DND-41 (cell line): ENCODE measurements around the gene G6PC2.

Experiments used
- ATAC-seq: fragments of 200-7000 bp; cut with Tn5 transposase; 3 replicates; pipeline ENCODE4 v1.9.1; 2021; ENCODE audit warnings: low read depth; ENCODE audit not compliant: insufficient read depth
- DNase-seq: peaks from one replicate; pipeline ENCODE4 v3.0.0-alpha.2; 2020
- H2AFZ ChIP-seq: 2 replicates; pipeline ENCODE4 v1.6.0; 2012; ENCODE audit warnings: low read depth, low read length
- H3K27ac ChIP-seq: 2 replicates; pipeline ENCODE4 v1.5.1; 2012; ENCODE audit warnings: low read length, inconsistent platforms
- H3K27me3 ChIP-seq: fragments of 200-600 bp; sonication (generic); 2 replicates; pipeline ENCODE4 v1.6.0; 2012; ENCODE audit warnings: low read length, mild to moderate bottlenecking, inconsistent platforms; ENCODE audit not compliant: insufficient read depth, poor library complexity
- H3K36me3 ChIP-seq: 2 replicates; pipeline ENCODE4 v1.5.1; 2012; ENCODE audit warnings: low read length, inconsistent platforms; ENCODE audit not compliant: insufficient read depth
- H3K4me1 ChIP-seq: 2 replicates; pipeline ENCODE4 v1.5.1; 2012; ENCODE audit warnings: mild to moderate bottlenecking, low read length; ENCODE audit not compliant: insufficient read depth
- H3K4me2 ChIP-seq: 2 replicates; pipeline ENCODE4 v1.6.0; 2012; ENCODE audit warnings: mild to moderate bottlenecking, moderate library complexity, low read length, inconsistent platforms; ENCODE audit not compliant: insufficient read depth
- H3K4me3 ChIP-seq, 2 experiments: fragments of 200-600 bp in 1 of 2; shearing (Covaris generic) in 1 of 2; 2 replicates each; pipeline ENCODE4 v1.5.1; 2012 to 2016; ENCODE audit warnings: inconsistent platforms in 2 of 2, low read length in 2 of 2, mild to moderate bottlenecking in 2 of 2, low read depth in 1 of 2, moderate library complexity in 1 of 2
- H3K79me2 ChIP-seq: 2 replicates; pipeline ENCODE4 v1.6.0; 2012; ENCODE audit warnings: low read length, inconsistent platforms; ENCODE audit not compliant: insufficient read depth
- H3K9ac ChIP-seq: 2 replicates; pipeline ENCODE4 v1.6.0; 2012; ENCODE audit warnings: low read depth, mild to moderate bottlenecking, inconsistent platforms, low read length, moderate library complexity
- H3K9me3 ChIP-seq: 2 replicates; pipeline ENCODE4 v1.5.1; 2012; ENCODE audit warnings: low read length, moderate library complexity, mild to moderate bottlenecking, inconsistent platforms; ENCODE audit not compliant: insufficient read depth, severe bottlenecking
- H4K20me1 ChIP-seq: 2 replicates; pipeline ENCODE4 v1.6.0; 2012; ENCODE audit warnings: low read length; ENCODE audit not compliant: insufficient read depth
- CTCF ChIP-seq: IDR thresholded peaks from 2 replicates; pipeline ENCODE4 v1.5.1; 2012; ENCODE audit warnings: borderline replicate concordance, low read length, moderate library complexity, mild to moderate bottlenecking; ENCODE audit not compliant: poor library complexity, severe bottlenecking; ENCODE audit errors: extremely low read depth
- EZH2 ChIP-seq: IDR thresholded peaks from 3 replicates; pipeline ENCODE4 v1.6.1; 2012; ENCODE audit warnings: borderline replicate concordance, low read depth, mild to moderate bottlenecking, moderate library complexity, low read length, inconsistent platforms; ENCODE audit not compliant: severe bottlenecking

Gene G6PC2

GRCh38 chr2:168889635-168890005, 11.5 kb upstream of the G6PC2 start:
- peak overlapping the region; percentile 88 for H3K9ac ChIP-seq

GRCh38 chr2:168890006-168890782, 10.9 kb upstream of the G6PC2 start, which contains the start of gene SPC25:
SPC25 (minus strand) TSS chr2:168890430; CDS start chr2:168889519, 911 bp downstream.
- 0 out of 2 replicates have a peak, but pooled peaks cover 4% of the 10 kb centered on the region for H4K20me1 ChIP-seq
- DNase-seq: peak; percentile 92
- H2AFZ ChIP-seq: peak within 1 kb of the TSS; percentile 95
- H3K27me3 ChIP-seq: no peaks in the 10 kb centered on the region
- peak within 1 kb of the TSS; percentile 93 for H3K27ac ChIP-seq
- H3K36me3 ChIP-seq: peaks cover 33% of the 10 kb centered on the region
- H3K9ac ChIP-seq: peak within 1 kb of the TSS; percentile 88
- H3K4me3 ChIP-seq: peak within 1 kb of the TSS; percentile 82 to 89
- H3K79me2 ChIP-seq: peaks cover 36% of the 10 kb centered on the region
- no peaks in the 10 kb centered on the region for H3K9me3 ChIP-seq
- peak within 1 kb of the TSS; percentile 92 for H3K4me2 ChIP-seq
- TF ChIP-seq CTCF (peak; percentile 3), EZH2 (no peak)
- peak; percentile 100 for ATAC-seq
- H3K4me1 ChIP-seq: peaks cover 31% of the 10 kb centered on the region

More at GRCh38 chr2:168889635-168890005, 11.5 kb upstream of the G6PC2 start:
- Histone ChIP-seq H3K27me3 (no peaks in the 10 kb centered on the region), H3K79me2 (peaks cover 42% of the 10 kb centered on the region), H2AFZ (peak overlapping the region; percentile 84), H3K4me3 (peak overlapping the region; percentile 82 to 89), H3K4me1 (peaks cover 32% of the 10 kb centered on the region), H3K9me3 (no peaks in the 10 kb centered on the region), H3K36me3 (peaks cover 39% of the 10 kb centered on the region), H3K27ac (peak overlapping the region; percentile 93), H3K4me2 (peak overlapping the region; percentile 92), H4K20me1 (0 out of 2 replicates have a peak, but pooled peaks cover 4% of the 10 kb centered on the region)
- no peak for TF ChIP-seq CTCF
- ATAC-seq (peak; percentile 6; the same call in 1 of the 3 replicates), DNase-seq (peak; percentile 6)

GRCh38 chr2:168892327-168892726, 8.8 kb upstream of the G6PC2 start:
- Histone ChIP-seq H3K9ac (no peak overlapping the region), H3K4me2 (no peak overlapping the region), H2AFZ (no peak overlapping the region), H3K36me3 (peaks cover 16% of the 10 kb centered on the region), H3K79me2 (peaks cover 21% of the 10 kb centered on the region), H3K4me3 (no peak overlapping the region), H4K20me1 (no peaks in the 10 kb centered on the region), H3K27ac (no peak overlapping the region), H3K4me1 (peaks cover 24% of the 10 kb centered on the region), H3K9me3 (no peaks in the 10 kb centered on the region), H3K27me3 (no peaks in the 10 kb centered on the region)
- DNase-seq (no peak), ATAC-seq (no peak)
- TF ChIP-seq CTCF (no peak), EZH2 (no peak)
